HG03521 (cell line): Measurements from ENCODE around the gene UBXN11.

Experiments used
- ATAC-seq: cut with Tn5 transposase; IDR thresholded peaks from one replicate; pipeline ENCODE4 v1.9.1; 2021; ENCODE audit warnings: mild to moderate bottlenecking, moderate library complexity; ENCODE audit not compliant: unreplicated experiment

UBXN11 gene

DNA sequence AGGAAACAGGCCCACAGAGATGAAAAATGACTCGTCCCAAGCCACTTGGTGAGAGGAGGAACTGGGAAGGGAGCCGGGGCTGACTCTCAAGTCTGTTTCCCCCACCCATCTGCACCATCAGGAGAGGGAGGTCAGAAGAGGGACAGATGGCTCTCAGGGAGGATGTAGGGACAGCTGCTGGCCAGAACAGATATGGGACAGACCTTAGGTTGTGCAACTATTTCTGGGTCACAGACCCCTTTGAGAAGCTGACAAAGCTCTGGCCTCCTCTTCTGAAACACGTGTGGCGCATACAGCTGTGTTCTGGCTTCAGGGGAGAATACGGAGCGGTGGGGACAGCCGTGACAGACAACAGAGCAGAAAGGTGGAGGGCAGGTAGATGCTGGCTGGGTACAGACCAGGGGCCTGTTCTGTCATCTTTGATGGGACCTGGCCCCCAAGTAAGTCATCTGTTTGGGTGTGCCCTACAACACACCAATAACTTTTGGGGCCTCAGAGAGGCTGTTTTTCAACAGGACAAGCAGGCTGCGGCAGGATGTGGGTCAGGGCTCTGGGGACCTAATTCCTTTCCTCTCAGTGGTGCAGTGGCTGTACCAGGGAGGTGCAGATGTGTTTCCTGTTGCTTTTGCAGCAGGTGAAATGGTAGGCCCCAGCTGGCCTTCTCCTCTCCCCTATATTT, 19.3 kb downstream of the UBXN11 start:
- peak; percentile 35 for ATAC-seq

- ATAC-seq, result no peak
Measured at GRCh38 chr1:26286064-26286416, 20.4 kb downstream of the UBXN11 start.

GRCh38 chr1:26285366-26286063, 20.9 kb downstream of the UBXN11 start:
- ATAC-seq, result no peak

DNA sequence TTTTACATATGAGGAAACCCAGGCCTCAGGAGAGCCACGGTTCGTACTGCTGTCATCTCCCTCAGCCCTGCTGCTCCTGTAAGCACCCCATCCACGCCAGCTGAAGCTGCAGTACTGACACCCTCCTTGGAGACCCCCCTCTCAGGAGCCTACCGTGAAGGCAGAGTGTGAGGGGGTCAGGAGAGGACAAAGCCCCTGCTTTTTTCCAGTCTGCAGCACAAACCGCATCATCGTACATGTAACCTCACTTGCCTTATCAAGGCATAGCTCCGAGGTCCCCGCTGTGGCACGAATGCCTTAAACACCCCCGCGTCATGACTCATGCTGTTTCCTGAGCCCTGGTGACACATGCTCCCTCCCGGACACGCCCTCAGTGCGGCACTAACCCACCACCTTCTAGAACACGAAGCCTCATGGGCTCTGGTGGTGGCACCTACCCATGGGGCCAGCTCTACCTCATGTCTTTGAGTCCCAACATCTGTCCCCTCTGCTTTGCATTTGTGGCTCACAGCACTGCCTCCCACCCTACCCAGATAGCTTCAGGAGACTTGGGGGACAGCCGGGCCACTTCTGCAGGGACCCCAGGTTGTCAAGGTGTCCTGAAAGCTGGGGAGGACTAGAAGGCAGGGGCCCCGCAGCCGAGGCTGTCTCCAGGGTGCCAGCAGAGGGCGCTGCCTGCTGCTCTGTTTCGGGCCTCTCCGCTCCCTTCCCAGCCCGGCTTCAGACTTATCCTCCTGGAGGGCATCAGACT, 21.7 kb downstream of the UBXN11 start:
- ATAC-seq, result no peak

DNA sequence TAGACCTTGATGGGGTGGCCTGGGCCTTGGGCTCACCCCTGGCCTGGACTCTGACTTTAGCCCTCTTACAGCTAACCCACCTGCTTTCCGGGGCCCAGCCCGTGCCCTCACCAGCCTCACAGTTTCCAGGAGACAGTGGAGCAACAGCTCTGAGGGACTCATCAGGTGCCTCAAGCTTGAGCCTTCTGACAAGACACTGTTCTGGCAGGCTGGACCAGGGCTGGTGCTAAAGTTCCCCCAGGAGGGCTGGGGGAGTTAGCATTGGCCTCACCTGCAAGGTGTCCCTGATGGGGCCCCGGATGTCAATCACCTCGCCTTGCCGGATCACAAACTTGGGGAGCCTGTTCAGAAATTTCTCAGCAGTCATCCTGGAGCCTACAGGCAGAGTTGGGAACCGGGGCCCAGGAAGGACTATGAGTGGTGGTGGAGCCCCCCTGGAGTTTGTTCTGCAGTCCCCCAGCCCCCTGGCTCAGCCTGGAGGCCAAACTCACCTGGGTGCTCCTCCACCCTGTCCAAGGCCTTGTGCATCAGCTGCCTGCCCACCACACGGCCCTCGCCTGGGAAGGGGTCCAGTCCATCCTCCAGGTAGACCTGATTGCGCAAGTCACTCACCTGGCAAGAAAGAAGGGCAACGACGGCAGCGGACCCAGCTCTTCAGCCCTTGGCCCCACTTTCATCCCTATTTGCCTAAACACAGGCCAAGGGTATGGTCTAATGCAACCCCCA, 22.4 kb downstream of the UBXN11 start:
- ATAC-seq, result no peak

- ATAC-seq, result no peak
Measured at GRCh38 chr1:26283279-26283853, 23.1 kb downstream of the UBXN11 start.

GRCh38 chr1:26282401-26282918, 24.0 kb downstream of the UBXN11 start:
- no peak for ATAC-seq

DNA sequence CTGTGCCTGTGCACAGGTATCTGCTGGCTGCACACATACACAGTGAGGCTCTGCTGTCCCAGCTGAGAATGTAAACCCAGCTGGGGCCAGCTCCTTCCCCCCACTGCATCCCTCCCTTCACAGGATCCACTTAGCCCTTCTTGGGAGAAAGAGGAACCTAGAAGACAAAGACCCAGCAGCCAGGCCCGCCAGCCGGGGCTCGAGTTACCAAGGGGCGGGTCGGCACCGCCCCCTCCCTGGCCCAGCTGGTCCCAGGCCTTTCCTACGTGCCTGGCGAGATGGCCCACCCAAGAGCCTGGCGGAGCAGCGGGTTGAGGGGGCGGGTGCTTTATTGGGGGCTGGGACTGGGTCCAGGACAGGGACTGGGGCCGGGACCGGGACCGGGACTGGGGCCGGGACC, 24.5 kb downstream of the UBXN11 start:
- ATAC-seq, result no peak

DNA sequence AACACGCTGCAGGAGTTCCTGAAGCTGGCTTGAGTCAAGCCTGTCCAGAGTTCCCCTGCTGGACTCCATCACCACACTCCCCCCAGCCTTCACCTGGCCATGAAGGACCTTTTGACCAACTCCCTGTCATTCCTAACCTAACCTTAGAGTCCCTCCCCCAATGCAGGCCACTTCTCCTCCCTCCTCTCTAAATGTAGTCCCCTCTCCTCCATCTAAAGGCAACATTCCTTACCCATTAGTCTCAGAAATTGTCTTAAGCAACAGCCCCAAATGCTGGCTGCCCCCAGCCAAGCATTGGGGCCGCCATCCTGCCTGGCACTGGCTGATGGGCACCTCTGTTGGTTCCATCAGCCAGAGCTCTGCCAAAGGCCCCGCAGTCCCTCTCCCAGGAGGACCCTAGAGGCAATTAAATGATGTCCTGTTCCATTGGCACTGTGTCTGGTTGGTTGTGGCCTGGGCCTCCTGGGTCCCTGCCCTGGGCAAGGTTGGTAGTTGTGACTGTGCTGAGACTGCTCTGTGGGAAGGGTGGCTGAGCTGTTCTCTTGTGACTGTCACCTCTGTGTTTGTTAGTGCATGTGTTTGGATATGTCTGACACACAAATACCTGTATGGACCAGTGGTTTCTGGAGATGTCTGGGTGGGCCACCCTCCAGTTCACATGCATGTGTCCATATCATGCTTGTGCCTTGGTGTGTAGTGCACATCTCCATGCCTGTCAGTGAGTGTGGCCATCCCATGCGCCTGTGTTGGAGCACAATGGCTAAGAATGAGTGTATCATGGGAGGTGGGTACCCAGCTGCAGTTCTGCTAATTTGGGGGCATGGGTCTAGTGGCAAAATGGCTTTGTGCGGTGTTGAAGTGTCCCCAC, 25.1 kb downstream of the UBXN11 start:
- ATAC-seq, result no peak

DNA sequence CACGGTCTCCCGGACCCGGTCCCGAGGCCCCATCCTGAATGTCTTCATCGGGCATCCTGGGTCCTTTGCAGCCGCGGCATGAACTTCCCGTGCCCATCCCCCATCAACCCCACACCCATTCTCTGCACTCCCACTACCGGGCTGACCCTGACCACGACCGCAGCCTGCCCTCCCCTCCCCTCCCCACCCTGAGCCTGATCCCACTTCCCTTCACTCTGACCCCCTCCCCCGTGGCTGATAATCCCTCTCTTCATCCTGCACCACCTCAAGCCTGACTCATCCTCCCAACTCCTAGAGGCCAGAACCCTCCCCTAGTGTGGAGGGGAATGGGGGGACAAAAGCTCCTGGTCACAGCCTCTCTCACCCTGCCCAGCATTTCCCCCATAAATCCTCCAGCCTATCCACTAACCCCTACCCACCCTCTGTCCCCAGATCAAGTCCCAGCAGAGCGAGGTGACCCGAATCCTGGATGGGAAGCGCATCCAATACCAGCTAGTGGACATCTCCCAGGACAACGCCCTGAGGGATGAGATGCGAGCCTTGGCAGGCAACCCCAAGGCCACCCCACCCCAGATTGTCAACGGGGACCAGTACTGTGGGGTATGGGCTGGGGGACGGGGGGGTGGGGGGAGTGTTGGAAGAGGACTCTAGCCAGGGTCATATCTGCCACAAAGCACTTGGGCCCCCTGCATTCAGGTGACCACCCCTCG, 25.9 kb downstream of the UBXN11 start:
- ATAC-seq, result no peak

- ATAC-seq, result peak; percentile 60
Measured at GRCh38 chr1:26279456-26280332, 26.7 kb downstream of the UBXN11 start, which contains the start of gene SH3BGRL3. Gene SH3BGRL3 (plus strand): TSS chr1:26280086. CDS start chr1:26280156, 70 bp downstream.

DNA sequence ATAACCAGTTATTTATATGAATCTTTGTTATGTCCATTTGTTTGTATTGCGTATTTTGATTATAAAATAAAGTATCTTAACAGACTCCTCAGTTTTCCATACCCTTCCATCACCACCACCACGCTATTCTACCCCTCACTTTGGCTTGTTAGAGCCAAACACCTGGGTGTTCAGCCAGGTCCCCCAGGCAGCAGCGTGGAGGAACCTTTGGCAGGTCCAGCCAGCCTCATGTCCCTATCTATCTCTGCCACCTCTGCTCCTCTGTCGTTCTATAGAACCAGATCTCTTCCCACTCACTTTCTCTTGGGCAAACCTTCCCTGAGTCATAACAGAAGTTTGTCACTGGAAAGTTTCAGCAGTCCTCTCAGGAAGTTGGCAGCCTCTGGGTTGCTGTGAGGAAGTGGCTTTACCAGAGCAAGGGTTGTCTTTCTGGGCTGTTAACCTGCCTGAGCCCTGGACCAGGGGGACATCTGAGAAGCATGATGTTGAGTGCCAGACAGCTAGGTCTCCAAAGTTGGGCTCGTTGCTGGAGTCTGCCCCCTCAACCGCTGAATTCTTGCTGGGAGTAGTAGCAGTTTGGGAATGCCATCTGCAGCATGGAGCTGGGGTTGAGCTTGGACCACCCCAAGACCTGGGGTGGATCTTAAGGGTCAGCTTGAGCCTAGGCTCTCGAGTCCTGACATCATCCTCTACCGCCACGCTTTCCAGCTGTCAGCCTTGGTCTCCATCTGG, 27.5 kb downstream of the UBXN11 start:
- no peak for ATAC-seq

DNA sequence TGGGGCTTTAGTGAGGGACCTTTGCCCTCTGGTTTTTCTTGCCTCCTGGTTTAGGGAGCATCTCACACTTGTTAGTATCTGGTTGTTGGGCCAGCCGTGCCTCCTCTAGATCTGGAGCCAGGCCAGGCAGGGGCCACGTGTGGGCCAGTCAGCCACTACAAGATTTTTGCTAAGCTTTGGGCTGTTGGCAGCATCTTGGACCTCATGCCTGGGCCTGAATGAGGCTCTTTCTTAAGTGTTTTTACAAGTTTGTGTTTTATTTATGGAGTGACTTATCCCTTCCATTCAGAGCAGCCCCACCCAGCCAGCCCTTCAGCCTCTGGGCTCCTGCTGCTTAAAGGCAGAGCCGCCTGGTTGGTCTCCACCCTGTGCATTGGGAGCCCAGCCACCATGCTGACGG, 28.1 kb downstream of the UBXN11 start:
- no peak for ATAC-seq

DNA sequence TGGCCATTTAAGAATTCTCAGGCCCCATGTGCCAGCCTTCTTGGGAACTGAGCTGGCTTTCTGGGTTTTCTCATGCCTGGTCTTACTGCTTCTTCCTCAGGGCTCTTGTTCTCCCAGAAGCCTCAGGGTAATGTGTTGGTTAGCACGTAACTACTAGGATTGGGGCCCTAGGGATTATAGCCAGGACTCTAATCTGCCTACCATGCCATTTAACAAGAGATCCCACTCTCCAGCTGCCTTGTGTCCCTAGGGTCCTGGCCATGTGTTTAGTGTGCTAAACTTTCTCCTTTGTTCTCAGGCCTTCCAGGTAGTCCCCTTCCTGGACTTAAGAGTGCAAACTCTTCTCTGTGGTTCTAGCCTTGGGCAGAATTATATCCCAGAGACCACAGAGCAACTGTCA, 28.7 kb downstream of the UBXN11 start:
- ATAC-seq, result no peak

- no peak for ATAC-seq
Measured at GRCh38 chr1:26277261-26277661, 29.2 kb downstream of the UBXN11 start.

DNA sequence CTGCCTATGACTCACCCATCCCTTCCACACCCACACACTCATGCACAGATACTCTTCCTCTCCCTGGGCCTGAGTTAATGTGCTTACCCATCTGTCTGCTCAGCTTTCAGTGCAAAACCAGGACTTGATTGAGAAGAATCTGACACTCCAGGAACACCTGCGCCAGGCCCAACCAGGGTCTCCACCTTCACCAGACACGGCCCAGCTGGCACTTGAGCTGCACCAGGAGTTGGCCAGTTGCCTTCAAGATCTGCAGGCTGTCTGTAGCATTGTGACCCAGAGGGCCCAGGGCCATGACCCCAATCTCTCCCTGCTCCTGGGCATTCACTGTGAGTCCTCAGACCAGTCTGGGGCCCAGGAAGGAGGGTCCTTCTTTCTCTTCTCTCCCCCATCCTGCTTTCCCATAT, 30.0 kb downstream of the UBXN11 start:
- ATAC-seq, result no peak
